D721Med (cell line): Measurements from ENCODE around the gene RHOXF1.
"Not testable (repeated sequence)": the region's sequence is repeated elsewhere in the genome, so short reads cannot be mapped to it uniquely, and the experiment has no call there.

Experiments used
- DNase-seq: peaks from one replicate; pipeline ENCODE4 v3.0.0; 2011; ENCODE audit warnings: low spot score; ENCODE audit not compliant: insufficient read length
- FAIRE-seq: peaks from 2 replicates; lab custom pipeline; 2011; peaks lifted over from hg19 to GRCh38; lab: Jason Lieb, UNC
- TF ChIP-seq, protein P1 (sequence below): IDR thresholded peaks from 2 replicates; pipeline ENCODE4 v1.5.1; 2012; ENCODE audit warnings: mild to moderate bottlenecking, control low read depth; ENCODE audit not compliant: insufficient read depth; ENCODE audit errors: missing control alignments

Gene RHOXF1

DNA sequence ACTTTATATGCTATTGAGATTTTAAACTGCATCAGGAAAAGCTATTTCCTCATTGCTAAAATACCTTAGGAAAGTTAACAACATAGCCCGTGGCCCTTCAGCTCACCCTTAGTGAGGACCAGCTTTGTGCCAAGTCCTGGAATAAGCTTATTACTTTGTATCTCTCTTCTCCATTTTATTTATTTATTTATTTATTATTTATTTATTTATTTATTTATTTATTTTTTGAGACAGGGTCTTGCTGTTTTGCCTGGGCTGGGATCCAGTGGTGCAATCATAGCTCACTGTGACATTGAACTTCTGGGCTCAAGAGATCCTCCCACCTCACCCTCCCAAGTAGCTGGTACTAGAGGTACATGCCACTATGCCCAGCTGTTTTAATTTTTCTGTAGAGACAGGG lies 6.3 kb downstream of the RHOXF1 start:
- TF ChIP-seq, protein P1, sequence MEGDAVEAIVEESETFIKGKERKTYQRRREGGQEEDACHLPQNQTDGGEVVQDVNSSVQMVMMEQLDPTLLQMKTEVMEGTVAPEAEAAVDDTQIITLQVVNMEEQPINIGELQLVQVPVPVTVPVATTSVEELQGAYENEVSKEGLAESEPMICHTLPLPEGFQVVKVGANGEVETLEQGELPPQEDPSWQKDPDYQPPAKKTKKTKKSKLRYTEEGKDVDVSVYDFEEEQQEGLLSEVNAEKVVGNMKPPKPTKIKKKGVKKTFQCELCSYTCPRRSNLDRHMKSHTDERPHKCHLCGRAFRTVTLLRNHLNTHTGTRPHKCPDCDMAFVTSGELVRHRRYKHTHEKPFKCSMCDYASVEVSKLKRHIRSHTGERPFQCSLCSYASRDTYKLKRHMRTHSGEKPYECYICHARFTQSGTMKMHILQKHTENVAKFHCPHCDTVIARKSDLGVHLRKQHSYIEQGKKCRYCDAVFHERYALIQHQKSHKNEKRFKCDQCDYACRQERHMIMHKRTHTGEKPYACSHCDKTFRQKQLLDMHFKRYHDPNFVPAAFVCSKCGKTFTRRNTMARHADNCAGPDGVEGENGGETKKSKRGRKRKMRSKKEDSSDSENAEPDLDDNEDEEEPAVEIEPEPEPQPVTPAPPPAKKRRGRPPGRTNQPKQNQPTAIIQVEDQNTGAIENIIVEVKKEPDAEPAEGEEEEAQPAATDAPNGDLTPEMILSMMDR: no peak

DNA sequence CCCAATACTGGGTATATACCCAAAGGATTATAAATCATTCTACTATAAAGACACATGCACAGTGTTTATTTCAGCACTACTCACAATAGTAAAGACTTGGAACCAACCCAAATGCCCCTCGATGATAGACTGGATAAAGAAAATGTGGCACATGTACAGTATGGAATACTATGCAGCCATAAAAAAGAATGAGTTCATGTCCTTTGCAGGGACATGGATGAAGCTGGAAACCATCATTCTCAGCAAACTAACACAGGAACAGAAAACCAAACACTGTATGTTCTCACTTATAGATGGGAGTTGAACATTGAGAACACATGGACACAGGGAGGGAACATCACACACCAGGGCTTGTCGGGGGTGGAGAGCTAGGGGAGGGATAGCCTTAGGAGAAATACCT lies 11.0 kb downstream of the RHOXF1 start:
- not testable (repeated sequence) for FAIRE-seq

More for the DNA sequence above, 6.3 kb downstream of the RHOXF1 start:
- DNase-seq: no peak
- FAIRE-seq: no peak

DNA sequence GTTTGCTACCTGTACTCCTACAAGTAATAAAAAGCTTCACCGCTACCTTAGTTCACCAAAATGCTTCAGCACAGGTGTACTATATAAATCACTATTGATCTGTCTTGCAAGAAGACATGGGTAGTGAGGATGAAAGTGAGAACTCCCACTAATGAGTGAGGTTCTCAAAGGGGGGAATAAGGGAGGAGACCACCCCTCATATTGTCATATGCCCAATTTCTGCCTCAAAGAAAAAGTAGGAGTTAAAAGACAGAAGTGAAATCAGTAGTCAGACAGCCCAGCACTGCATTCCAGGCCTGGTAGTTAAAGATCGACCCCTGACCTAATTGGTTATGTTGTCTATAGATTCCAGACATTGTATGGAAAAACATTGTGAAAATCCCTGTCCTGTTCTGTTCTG lies 14.7 kb downstream of the RHOXF1 start:
- FAIRE-seq, DNase-seq: not testable (repeated sequence)

More for the DNA sequence above, 11.0 kb downstream of the RHOXF1 start:
- not testable (repeated sequence) for DNase-seq

DNA sequence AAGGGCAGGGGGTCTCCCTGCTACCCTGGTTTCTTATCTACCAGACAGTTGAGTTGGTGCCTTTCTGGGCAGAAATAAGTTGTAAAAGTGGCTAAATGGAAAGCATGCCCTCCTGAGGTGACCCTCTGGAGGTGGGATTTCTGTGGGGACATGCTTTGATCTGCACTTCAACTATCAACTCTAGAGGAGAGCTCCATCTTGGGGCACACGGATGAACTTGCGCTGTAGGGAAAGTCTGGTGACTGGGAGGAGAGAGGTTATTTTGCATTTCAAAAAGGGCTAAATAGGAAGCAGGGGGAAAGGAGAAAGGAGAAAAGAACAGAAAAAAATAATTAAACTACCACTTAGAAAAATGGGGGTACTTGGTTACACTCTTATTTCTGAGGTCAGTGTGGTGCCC lies 25.5 kb downstream of the RHOXF1 start:
- TF ChIP-seq, protein P1: no peak
- no peak for DNase-seq
- no peak for FAIRE-seq

DNA sequence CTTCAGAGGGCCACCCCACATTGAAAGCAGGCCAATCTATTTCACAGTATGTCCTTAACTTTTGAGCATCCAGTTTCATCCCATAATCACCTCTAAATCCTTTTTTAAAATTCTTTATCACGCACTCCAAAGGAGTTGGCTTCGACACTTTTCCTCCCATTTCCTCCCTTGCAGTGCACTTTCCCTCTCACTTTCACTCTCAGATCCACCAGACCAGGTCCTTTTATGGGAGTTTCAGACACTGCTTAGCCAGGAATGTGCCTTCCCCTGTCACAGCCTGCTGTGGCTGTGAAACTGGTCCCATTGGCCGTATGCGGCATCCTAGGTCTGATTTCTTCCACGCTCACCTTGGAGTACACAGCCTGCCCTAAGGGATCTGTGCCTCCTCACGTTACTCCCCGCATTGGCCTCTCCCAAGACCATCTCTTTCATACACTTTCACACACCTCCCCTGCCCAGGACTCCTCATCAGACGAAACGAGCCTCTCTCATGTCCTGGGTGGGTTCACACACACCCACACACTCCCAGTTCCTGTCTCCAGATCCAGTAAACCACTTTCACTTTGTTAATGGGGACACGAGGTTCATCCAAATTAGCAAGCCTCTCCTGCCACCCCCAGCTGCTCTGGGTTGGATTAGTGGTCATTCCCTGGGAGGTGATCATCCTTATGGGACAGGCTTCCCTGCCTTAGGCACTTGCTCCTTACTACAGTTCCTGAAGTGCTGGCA lies 28.3 kb downstream of the RHOXF1 start:
- DNase-seq (no peak), FAIRE-seq (no peak)
- TF ChIP-seq, protein P1: no peak

DNA sequence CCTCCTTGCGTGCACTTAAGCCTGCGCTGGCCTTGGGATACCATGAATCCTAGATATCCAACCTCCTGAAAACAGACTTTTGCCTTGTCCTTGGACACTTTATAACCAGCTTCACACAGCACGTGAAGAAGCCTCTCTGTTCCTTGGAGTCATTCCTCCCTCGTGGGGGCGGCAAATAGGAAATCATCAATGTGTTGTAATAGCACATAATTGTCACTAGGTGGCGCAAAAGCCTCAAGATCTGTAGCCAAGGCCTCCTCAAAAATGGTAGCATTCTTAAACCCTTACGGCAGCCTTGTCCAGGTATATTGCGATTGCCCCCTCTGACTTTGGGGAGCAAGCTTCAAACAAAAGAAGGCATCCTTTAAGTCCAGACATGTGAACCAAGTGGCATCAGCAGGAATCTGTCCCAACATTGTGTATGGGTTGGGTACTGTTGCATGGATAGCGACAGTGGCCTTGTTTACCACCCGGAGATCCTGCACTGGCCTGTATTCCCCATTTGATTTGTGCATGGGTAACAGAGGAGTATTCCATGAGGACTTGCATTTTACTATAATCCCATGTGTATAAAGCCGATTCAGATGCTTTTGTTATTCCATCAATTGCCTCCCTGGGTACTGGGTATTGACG lies 30.0 kb downstream of the RHOXF1 start:
- FAIRE-seq: peak; percentile 60
- not testable (repeated sequence) for DNase-seq

DNA sequence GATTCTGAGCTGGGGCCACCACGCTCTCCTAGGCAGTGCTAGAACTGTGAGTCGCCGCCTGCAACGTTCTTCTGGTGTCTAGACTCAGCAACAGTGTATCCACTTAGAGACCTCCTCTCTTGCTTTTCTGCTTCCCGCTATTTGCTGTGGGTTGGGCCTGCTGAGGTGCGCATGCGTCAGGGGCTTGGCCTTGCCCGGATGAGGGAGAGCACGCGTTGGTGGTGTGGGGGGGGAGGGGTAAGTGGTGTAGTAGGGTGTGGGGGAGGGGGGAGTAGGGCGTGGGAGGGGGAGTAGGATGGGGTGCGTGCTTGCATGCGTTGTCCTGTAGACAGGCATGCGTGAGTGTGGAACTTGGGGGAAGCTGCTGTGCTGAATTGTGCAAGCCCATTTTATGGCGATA lies 38.1 kb downstream of the RHOXF1 start, which contains the start of gene RHOXF2B:
Gene RHOXF2B (minus strand): TSS at position 101 of the 400 bp plus-strand sequence. CDS start 138 bp downstream, outside the sequence.
- FAIRE-seq, DNase-seq: not testable (repeated sequence)

DNA sequence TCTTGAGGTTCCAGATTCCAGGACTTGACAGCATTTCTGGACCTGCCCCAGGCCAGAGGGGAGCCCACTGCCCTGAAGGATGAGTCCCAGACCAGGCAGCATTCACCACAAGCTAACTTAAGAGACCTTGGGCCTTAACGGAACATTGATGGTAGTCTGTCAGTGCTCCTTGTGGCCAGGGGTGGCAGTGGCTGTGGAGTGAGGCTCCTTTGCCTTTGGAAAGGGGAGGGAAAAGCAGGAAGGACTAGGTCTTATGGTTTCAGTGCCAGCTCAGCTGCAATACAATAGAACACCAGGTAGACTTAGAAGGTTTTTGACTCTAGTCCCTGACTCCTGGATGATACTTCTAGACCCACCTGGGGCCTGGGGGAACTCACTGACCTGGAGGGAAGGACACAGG lies 49.5 kb downstream of the RHOXF1 start:
- DNase-seq, FAIRE-seq: not testable (repeated sequence)
